H9 (cell line): ENCODE results near the gene DOCK9. TPM values are rescaled to one million over a fixed set of nuclear protein-coding genes. Genes with fewer than 3 reads are reported as not detected.

Experiments
- DNase-seq: peaks from one replicate; pipeline ENCODE4 v3.0.0-alpha.2; 2017
- H2AFZ ChIP-seq: one replicate; pipeline ENCODE4 v1.6.1; 2013; ENCODE audit warnings: mild to moderate bottlenecking, low read length, control low read depth, moderate library complexity
- H2AK5ac ChIP-seq: 2 replicates; pipeline ENCODE4 v1.6.1; 2013; ENCODE audit warnings: low read length, control low read depth, mixed read lengths; ENCODE audit not compliant: insufficient read length
- H2BK120ac ChIP-seq: one replicate; pipeline ENCODE4 v1.6.1; 2013; ENCODE audit warnings: low read depth, mild to moderate bottlenecking, low read length, control low read depth, inconsistent platforms; ENCODE audit not compliant: poor library complexity, severe bottlenecking
- H2BK12ac ChIP-seq: 2 replicates; pipeline ENCODE4 v1.6.1; 2013; ENCODE audit warnings: low read length, control low read depth, mixed read lengths, low read depth; ENCODE audit not compliant: insufficient read length
- H2BK15ac ChIP-seq: 2 replicates; pipeline ENCODE4 v1.6.1; 2013; ENCODE audit warnings: low read depth, low read length, control low read depth
- H2BK20ac ChIP-seq: one replicate; pipeline ENCODE4 v1.6.1; 2013; ENCODE audit warnings: low read depth, mild to moderate bottlenecking, low read length, control low read depth, inconsistent platforms; ENCODE audit not compliant: poor library complexity, severe bottlenecking
- H2BK5ac ChIP-seq: 2 replicates; pipeline ENCODE4 v1.6.1; 2013; ENCODE audit warnings: low read length, control low read depth, mixed read lengths; ENCODE audit not compliant: insufficient read length
- H3K14ac ChIP-seq: 2 replicates; pipeline ENCODE4 v1.6.1; 2013; ENCODE audit warnings: low read length, control low read depth; ENCODE audit not compliant: insufficient read depth
- H3K18ac ChIP-seq: 2 replicates; pipeline ENCODE4 v1.6.1; 2013; ENCODE audit warnings: low read depth, mild to moderate bottlenecking, mixed read lengths, low read length, control low read depth; ENCODE audit not compliant: insufficient read length
- H3K23ac ChIP-seq: 2 replicates; pipeline ENCODE4 v1.6.1; 2013; ENCODE audit warnings: low read length, control low read depth, mixed read lengths, low read depth; ENCODE audit not compliant: insufficient read length
- H3K23me2 ChIP-seq: 2 replicates; pipeline ENCODE4 v1.6.1; 2013; ENCODE audit warnings: low read depth, mild to moderate bottlenecking, mixed read lengths, low read length, control low read depth; ENCODE audit not compliant: insufficient read length, poor library complexity, severe bottlenecking
- H3K27ac ChIP-seq: 2 replicates; pipeline ENCODE4 v1.5.1; 2013; ENCODE audit warnings: low read length, control low read depth, mixed read lengths, low read depth; ENCODE audit not compliant: insufficient read length
- H3K27me3 ChIP-seq: 2 replicates; pipeline ENCODE4 v1.6.1; 2013; ENCODE audit warnings: low read length, control low read depth, inconsistent platforms; ENCODE audit not compliant: insufficient read depth
- H3K4ac ChIP-seq: 2 replicates; pipeline ENCODE4 v1.6.1; 2013; ENCODE audit warnings: low read depth, mild to moderate bottlenecking, control low read depth, inconsistent platforms, low read length, moderate library complexity
- H3K4me1 ChIP-seq: 2 replicates; pipeline ENCODE4 v1.6.1; 2013; ENCODE audit warnings: low read length, control low read depth, inconsistent platforms; ENCODE audit not compliant: insufficient read depth
- H3K4me2 ChIP-seq: 2 replicates; pipeline ENCODE4 v1.6.1; 2013; ENCODE audit warnings: low read length, control low read depth, mixed read lengths; ENCODE audit not compliant: insufficient read length, insufficient read depth
- H3K56ac ChIP-seq: 2 replicates; pipeline ENCODE4 v1.6.1; 2013; ENCODE audit warnings: low read depth, mild to moderate bottlenecking, mixed read lengths, low read length, control low read depth; ENCODE audit not compliant: insufficient read length
- H3K79me1 ChIP-seq: 2 replicates; pipeline ENCODE4 v1.6.1; 2013; ENCODE audit warnings: low read depth, mild to moderate bottlenecking, moderate library complexity, low read length, control low read depth, inconsistent platforms; ENCODE audit not compliant: insufficient read depth, poor library complexity, severe bottlenecking
- H3K79me2 ChIP-seq: 2 replicates; pipeline ENCODE4 v1.6.1; 2013; ENCODE audit warnings: low read length, control low read depth, inconsistent platforms; ENCODE audit not compliant: insufficient read depth
- H3K9ac ChIP-seq: 2 replicates; pipeline ENCODE4 v1.6.1; 2013; ENCODE audit warnings: low read length, control low read depth, mixed read lengths; ENCODE audit not compliant: insufficient read length; ENCODE audit errors: extremely low read depth
- H3K9me3 ChIP-seq: one replicate; pipeline ENCODE4 v1.6.1; 2013; ENCODE audit warnings: low read depth, low read length, inconsistent platforms; ENCODE audit not compliant: control insufficient read depth
- H3T11ph ChIP-seq: one replicate; pipeline ENCODE4 v1.6.1; 2013; ENCODE audit warnings: mild to moderate bottlenecking, low read length, control low read depth, inconsistent platforms
- H4K20me1 ChIP-seq: one replicate; pipeline ENCODE4 v1.6.1; 2013; ENCODE audit not compliant: control insufficient read depth, insufficient read length, insufficient read depth
- H4K5ac ChIP-seq: 2 replicates; pipeline ENCODE4 v1.6.1; 2013; ENCODE audit warnings: low read depth, mild to moderate bottlenecking, mixed read lengths, low read length, control low read depth; ENCODE audit not compliant: insufficient read length
- H4K8ac ChIP-seq: replicated peaks from 2 replicates; pipeline ENCODE4 v1.6.1; 2013; ENCODE audit warnings: low read length, control low read depth, mixed read lengths, low read depth; ENCODE audit not compliant: insufficient read length
- H4K91ac ChIP-seq: 2 replicates; pipeline ENCODE4 v1.6.1; 2013; ENCODE audit warnings: low read depth, mild to moderate bottlenecking, moderate library complexity, mixed read lengths, low read length, control low read depth; ENCODE audit not compliant: insufficient read length
- H3K27ac Mint-ChIP-seq, 3 experiments: 2 replicates in 2 of 3; 3 replicates in 1 of 3; pipeline ENCODE4 v1.8.0; 2020 to 2021; ENCODE audit warnings: mixed read lengths in 3 of 3, mild to moderate bottlenecking in 1 of 3, moderate library complexity in 1 of 3
- H3K27me3 Mint-ChIP-seq: 2 replicates; pipeline ENCODE4 v1.8.0; 2021; ENCODE audit warnings: low read depth, mild to moderate bottlenecking, moderate library complexity, mixed read lengths
- H3K36me3 Mint-ChIP-seq, 3 experiments: 2 replicates in 2 of 3; 3 replicates in 1 of 3; pipeline ENCODE4 v1.8.0; 2020 to 2021; ENCODE audit warnings: low read depth in 3 of 3, mixed read lengths in 3 of 3; ENCODE audit not compliant: insufficient read depth in 1 of 3
- H3K4me1 Mint-ChIP-seq, 2 experiments: 2 replicates each; pipeline ENCODE4 v1.8.0; 2020; ENCODE audit warnings: mixed read lengths in 2 of 2
- H3K4me3 Mint-ChIP-seq, 2 experiments: 2 replicates in 1 of 2; 3 replicates in 1 of 2; pipeline ENCODE4 v1.8.0; 2020 to 2021; ENCODE audit warnings: mild to moderate bottlenecking in 2 of 2, mixed read lengths in 2 of 2, moderate library complexity in 1 of 2
- H3K9me3 Mint-ChIP-seq, 2 experiments: 2 replicates in 1 of 2; 3 replicates in 1 of 2; pipeline ENCODE4 v1.8.0; 2020; ENCODE audit warnings: mild to moderate bottlenecking in 2 of 2, mixed read lengths in 2 of 2, moderate library complexity in 1 of 2
- WGBS: extraction: QIAGEN DNeasy Blood & Tissue Kit; methylation state at CpG from one replicate; pipeline ENCODE4 v1.1.7; 2013; ENCODE audit warnings: missing lambda C conversion rate, low lambda C conversion rate, mixed read lengths; ENCODE audit not compliant: insufficient read length; ENCODE audit errors: extremely low coverage; 5-methylcytosine and 5-hydroxymethylcytosine counted together
- total RNA-seq: library from RNA; stranded (reverse); gene quantifications from 2 replicates; pipeline ENCODE4 v1.2.1, GENCODE V29; 2021
- TF ChIP-seq, protein P1 (sequence below): fragments of 200-600 bp; sonication (generic); conservative IDR thresholded peaks from 3 replicates; pipeline ENCODE4 v1.8.0; 2021; ENCODE audit warnings: antibody characterized with exemption, mild to moderate bottlenecking

The DOCK9 gene
- total RNA-seq, 1 experiment from 2014 or later, result 23.0 TPM

DNA sequence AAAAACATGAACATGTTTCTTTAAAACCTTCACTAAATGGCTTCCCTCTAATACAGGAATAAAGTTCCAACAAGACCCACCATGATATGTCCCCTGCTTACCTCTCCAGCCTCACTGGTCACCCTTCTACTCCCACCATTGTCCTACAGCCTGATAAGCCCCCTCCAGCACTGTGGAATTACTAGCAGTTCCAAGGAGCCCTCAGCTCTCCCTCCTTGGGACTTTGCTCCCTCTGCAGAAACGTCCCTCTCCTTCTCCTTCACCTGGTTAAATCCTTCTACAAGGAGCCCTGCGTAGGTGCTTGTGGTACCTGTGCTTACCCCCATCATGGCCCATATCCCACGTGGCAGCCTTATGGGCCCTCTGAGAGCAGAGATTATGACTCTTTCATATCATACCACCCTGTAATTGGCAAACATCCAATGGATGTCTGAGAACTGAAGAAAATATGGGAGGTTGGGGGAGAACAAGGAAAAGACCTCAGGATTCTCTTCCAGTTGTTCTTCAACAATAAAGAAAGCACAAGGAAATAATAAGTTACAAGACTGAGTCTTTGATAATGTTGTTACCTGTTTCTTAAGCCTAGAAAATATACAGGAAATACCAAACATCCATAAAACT, 26.1 kb upstream of the DOCK9 start:
- Histone ChIP-seq H2BK120ac (no peak overlapping the region), H4K8ac (no peak overlapping the region), H3K4me2 (no peak overlapping the region), H3K4ac (no peak overlapping the region), H3K27me3 (no peaks in the 10 kb centered on the region), H3K79me2 (no peaks in the 10 kb centered on the region), H3K27ac (no peak overlapping the region), H2BK15ac (no peak overlapping the region), H2BK5ac (no peak overlapping the region), H4K20me1 (no peaks in the 10 kb centered on the region), H3K23me2 (no peaks in the 10 kb centered on the region), H3K4me1 (peaks cover 7% of the 10 kb centered on the region; the same call in 1 of the 2 replicates), H3K14ac (no peak overlapping the region), H2AFZ (no peak overlapping the region), H2AK5ac (no peak overlapping the region), H2BK12ac (no peak overlapping the region), H3K9me3 (no peaks in the 10 kb centered on the region), H3K9ac (no peak overlapping the region), H2BK20ac (no peak overlapping the region), H3K56ac (no peak overlapping the region), H3K79me1 (no peaks in the 10 kb centered on the region), H4K91ac (no peak overlapping the region), H3K23ac (no peak overlapping the region), H3T11ph (no peak overlapping the region), H3K18ac (no peak overlapping the region), H4K5ac (no peak overlapping the region)
- Mint-ChIP-seq H3K4me1 (peaks cover 21 to 32% of the 10 kb centered on the region in 2 experiments), H3K4me3 (no peak overlapping the region), H3K27ac (no peak overlapping the region), H3K36me3 (no peaks in the 10 kb centered on the region), H3K9me3 (no peaks in the 10 kb centered on the region), H3K27me3 (peaks cover 1% of the 10 kb centered on the region; the same call in 1 of the 2 replicates)
- no CpG with 5 or more reads among the region's 3 CpGs for WGBS
- DNase-seq, result no peak
- TF ChIP-seq, protein P1, sequence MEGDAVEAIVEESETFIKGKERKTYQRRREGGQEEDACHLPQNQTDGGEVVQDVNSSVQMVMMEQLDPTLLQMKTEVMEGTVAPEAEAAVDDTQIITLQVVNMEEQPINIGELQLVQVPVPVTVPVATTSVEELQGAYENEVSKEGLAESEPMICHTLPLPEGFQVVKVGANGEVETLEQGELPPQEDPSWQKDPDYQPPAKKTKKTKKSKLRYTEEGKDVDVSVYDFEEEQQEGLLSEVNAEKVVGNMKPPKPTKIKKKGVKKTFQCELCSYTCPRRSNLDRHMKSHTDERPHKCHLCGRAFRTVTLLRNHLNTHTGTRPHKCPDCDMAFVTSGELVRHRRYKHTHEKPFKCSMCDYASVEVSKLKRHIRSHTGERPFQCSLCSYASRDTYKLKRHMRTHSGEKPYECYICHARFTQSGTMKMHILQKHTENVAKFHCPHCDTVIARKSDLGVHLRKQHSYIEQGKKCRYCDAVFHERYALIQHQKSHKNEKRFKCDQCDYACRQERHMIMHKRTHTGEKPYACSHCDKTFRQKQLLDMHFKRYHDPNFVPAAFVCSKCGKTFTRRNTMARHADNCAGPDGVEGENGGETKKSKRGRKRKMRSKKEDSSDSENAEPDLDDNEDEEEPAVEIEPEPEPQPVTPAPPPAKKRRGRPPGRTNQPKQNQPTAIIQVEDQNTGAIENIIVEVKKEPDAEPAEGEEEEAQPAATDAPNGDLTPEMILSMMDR, result no peak
